D721Med (cell line): Measurements from ENCODE around the gene PRM2.

Source experiments
- DNase-seq: peaks from one replicate; pipeline ENCODE4 v3.0.0; 2011; ENCODE audit warnings: low spot score; ENCODE audit not compliant: insufficient read length
- FAIRE-seq: peaks from 2 replicates; lab custom pipeline; 2011; peaks lifted over from hg19 to GRCh38; lab: Jason Lieb, UNC
- CTCF ChIP-seq: IDR thresholded peaks from 2 replicates; pipeline ENCODE4 v1.5.1; 2012; ENCODE audit warnings: mild to moderate bottlenecking, control low read depth; ENCODE audit not compliant: insufficient read depth; ENCODE audit errors: missing control alignments

PRM2 gene

GRCh38 chr16:11257131-11257938 lies 18.9 kb downstream of the PRM2 start:
- FAIRE-seq (no peak), DNase-seq (peak; percentile 70)

GRCh38 chr16:11256661-11257130 lies 19.6 kb downstream of the PRM2 start:
- no peak for FAIRE-seq

More at GRCh38 chr16:11257131-11257938, 18.9 kb downstream of the PRM2 start:
- TF ChIP-seq CTCF = peak; percentile 71

GRCh38 chr16:11255737-11256660 lies 20.3 kb downstream of the PRM2 start, which contains the start of gene SOCS1:
Gene SOCS1 (minus strand): TSS chr16:11256204. CDS start chr16:11255478, 726 bp downstream.
- TF ChIP-seq CTCF = peak; percentile 54
- FAIRE-seq (no peak), DNase-seq (peak; percentile 67)

More at GRCh38 chr16:11256661-11257130, 19.6 kb downstream of the PRM2 start:
- no peak for TF ChIP-seq CTCF
- DNase-seq = no peak

GRCh38 chr16:11254913-11255736 lies 21.2 kb downstream of the PRM2 start:
- TF ChIP-seq CTCF = no peak
- FAIRE-seq (no peak), DNase-seq (no peak)

GRCh38 chr16:11253995-11254912 lies 22.0 kb downstream of the PRM2 start:
- DNase-seq (no peak), FAIRE-seq (no peak)
- TF ChIP-seq CTCF = no peak
